ENCODE results near the gene NTRK1.

The NTRK1 gene

DNA sequence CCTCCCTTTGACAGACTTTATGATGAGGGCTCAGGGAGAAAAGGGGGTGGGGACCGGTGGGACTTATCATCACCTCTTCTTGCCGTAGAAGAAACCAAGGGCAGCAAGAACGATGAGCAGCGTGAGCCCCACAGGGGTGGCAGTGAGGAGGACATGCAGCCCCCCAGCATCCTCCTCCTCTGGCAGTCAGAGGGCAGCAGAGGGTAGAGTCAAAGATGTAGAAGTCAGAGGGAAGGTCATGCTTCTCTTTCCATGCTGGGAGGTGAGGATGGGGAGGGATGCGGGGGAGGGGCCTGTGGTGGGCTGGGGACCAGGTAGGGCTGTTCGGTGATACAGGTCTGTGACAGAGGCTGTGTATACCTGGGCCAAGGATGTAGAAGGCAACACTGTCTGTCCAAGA is 16.6 kb upstream of the NTRK1 start:
- no peak overlapping the region for H3K4me3 ChIP-seq (ENCODE audit: low read depth, low read length)
- H3K9ac ChIP-seq: no peak overlapping the region
- H3K9me3 ChIP-seq (ENCODE audit: control insufficient read depth, low read length): no peaks in the 10 kb centered on the region
- no peak overlapping the region for H2AFZ ChIP-seq
- H3K4me1 ChIP-seq: no peaks in the 10 kb centered on the region
- TF ChIP-seq, protein P1, sequence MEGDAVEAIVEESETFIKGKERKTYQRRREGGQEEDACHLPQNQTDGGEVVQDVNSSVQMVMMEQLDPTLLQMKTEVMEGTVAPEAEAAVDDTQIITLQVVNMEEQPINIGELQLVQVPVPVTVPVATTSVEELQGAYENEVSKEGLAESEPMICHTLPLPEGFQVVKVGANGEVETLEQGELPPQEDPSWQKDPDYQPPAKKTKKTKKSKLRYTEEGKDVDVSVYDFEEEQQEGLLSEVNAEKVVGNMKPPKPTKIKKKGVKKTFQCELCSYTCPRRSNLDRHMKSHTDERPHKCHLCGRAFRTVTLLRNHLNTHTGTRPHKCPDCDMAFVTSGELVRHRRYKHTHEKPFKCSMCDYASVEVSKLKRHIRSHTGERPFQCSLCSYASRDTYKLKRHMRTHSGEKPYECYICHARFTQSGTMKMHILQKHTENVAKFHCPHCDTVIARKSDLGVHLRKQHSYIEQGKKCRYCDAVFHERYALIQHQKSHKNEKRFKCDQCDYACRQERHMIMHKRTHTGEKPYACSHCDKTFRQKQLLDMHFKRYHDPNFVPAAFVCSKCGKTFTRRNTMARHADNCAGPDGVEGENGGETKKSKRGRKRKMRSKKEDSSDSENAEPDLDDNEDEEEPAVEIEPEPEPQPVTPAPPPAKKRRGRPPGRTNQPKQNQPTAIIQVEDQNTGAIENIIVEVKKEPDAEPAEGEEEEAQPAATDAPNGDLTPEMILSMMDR (IDR thresholded peaks at IDR 0.05): no peak
- no peaks in the 10 kb centered on the region for H3K36me3 ChIP-seq (ENCODE audit: control insufficient read depth, insufficient read depth, low read length)
- no peak overlapping the region for H3K27ac ChIP-seq
- H3K27me3 ChIP-seq (ENCODE audit: control insufficient read depth, insufficient read depth, low read length): no peaks in the 10 kb centered on the region
- H3K4me2 ChIP-seq (ENCODE audit: low read length): no peak overlapping the region
- no peaks in the 10 kb centered on the region for H3K79me2 ChIP-seq

DNA sequence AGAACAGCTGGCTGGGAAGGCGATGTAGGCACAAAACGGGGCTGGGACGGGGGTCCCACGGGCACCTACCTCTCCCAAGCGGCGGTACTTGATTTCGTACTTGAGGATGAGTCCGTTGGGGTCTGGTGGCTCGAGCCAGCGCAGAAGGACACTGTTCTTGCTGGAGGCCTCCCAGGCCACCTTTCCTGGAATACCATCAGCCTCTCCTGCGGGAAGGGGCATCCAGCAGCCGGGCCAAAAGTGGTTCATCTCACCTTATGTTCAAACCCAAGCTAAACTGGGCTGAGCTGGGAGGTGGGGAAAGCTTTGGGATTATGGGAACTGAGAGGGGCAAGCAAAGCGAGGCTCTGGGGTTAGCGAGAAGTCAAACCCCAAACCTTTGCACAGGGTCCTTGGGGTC is 16.0 kb upstream of the NTRK1 start:
- H3K27me3 ChIP-seq (ENCODE audit: control insufficient read depth, insufficient read depth, low read length): no peaks in the 10 kb centered on the region

DNA sequence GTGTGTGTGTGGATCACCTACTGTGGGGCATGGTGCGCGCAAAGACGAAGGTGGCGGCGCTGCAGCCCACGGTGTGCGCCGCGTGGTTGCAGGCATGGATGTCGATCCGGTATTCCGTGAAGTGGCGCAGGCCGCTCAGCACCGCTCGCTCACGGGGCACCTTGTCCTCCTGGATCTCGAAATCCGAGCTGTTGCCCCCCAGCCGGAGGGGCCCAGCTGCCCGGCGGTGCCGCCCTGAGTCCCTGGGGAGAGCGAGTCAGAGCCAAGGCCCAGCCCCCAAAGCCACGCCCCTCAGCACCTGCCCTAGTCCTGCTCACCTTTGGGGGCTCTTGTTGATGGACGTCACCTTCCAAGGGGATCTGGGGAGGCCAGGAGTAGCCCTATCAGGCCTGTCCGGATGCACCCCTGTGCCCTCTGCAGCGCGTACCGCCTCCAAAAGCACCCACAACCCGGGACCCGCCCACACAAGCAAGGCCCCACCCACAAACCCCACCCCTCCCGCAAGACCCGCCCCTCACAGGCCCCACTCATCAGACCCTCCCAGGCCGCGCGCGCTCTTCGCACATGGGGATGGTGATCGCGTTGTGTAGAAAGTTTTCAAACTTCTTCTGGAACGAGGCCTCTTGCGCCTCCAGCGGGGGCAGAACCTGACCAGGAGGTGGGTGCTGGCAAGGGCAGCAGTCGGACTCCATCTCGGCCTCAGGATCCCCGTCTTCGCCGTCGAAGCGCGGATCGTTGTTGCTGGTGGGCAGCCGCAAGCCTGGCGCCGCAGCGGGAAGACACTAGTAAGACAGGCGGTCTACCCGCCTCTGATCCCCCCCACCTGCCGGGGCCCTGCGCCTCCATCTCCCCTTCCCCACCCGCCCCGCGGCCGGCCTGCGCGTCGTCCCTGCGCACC is 15.4 kb upstream of the NTRK1 start:
- Histone ChIP-seq H3K36me3 (ENCODE audit: control insufficient read depth, insufficient read depth, low read length) (no peaks in the 10 kb centered on the region), H3K9me3 (ENCODE audit: control insufficient read depth, low read length) (no peaks in the 10 kb centered on the region), H3K9ac (no peak overlapping the region), H3K27ac (no peak overlapping the region), H3K4me3 (ENCODE audit: low read depth, low read length) (no peak overlapping the region), H3K27me3 (ENCODE audit: control insufficient read depth, insufficient read depth, low read length) (no peaks in the 10 kb centered on the region), H3K4me1 (no peaks in the 10 kb centered on the region), H2AFZ (no peak overlapping the region), H3K79me2 (no peaks in the 10 kb centered on the region), H3K4me2 (ENCODE audit: low read length) (no peak overlapping the region)
- TF ChIP-seq, protein P1 (IDR thresholded peaks at IDR 0.05): no peak

More for the DNA sequence above, 16.0 kb upstream of the NTRK1 start:
- H3K4me3 ChIP-seq (ENCODE audit: low read depth, low read length): no peak overlapping the region
- no peaks in the 10 kb centered on the region for H3K9me3 ChIP-seq (ENCODE audit: control insufficient read depth, low read length)
- no peaks in the 10 kb centered on the region for H3K36me3 ChIP-seq (ENCODE audit: control insufficient read depth, insufficient read depth, low read length)
- H3K4me1 ChIP-seq: no peaks in the 10 kb centered on the region
- H2AFZ ChIP-seq: no peak overlapping the region
- no peak overlapping the region for H3K9ac ChIP-seq
- H3K4me2 ChIP-seq (ENCODE audit: low read length): no peak overlapping the region
- H3K79me2 ChIP-seq: no peaks in the 10 kb centered on the region
- TF ChIP-seq, protein P1 (IDR thresholded peaks at IDR 0.05): no peak
- no peak overlapping the region for H3K27ac ChIP-seq

DNA sequence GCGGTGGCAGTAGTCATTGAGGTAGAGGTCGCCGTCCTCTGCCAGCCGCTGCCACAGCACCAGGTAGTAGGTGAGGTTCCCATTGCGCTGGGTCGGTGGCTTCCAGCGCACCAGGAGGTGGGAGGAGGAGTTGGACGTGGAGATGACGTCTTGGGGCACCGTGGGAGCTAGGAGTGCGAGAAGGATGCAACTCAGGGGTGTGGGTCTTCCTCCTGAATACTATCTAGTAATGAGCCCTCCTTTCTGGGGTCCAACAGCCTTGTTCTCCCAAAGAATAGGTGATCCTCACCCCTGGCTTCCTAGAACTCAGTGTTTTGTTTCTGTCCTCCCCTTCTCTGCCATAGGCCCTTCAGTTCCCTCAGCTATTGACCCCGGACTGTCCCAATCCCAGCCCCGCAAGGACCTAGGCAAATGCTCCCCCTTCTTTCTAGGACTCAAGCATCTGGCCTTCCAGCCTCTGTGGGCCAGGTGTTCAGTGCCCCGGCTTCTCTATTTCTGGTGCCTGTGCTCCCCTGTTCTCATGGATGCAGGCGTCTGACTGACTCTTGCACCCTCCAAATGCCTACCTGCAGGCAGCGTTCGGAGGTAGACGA is 14.6 kb upstream of the NTRK1 start:
- Histone ChIP-seq H3K9me3 (ENCODE audit: control insufficient read depth, low read length) (no peaks in the 10 kb centered on the region), H3K79me2 (no peaks in the 10 kb centered on the region), H3K4me2 (ENCODE audit: low read length) (no peak overlapping the region), H3K27ac (no peak overlapping the region), H3K27me3 (ENCODE audit: control insufficient read depth, insufficient read depth, low read length) (no peaks in the 10 kb centered on the region), H3K36me3 (ENCODE audit: control insufficient read depth, insufficient read depth, low read length) (no peaks in the 10 kb centered on the region), H3K9ac (no peak overlapping the region), H3K4me1 (no peaks in the 10 kb centered on the region), H2AFZ (no peak overlapping the region), H3K4me3 (ENCODE audit: low read depth, low read length) (no peak overlapping the region)
- TF ChIP-seq, protein P1 (IDR thresholded peaks at IDR 0.05): no peak

Measured in parathyroid adenoma (tissue), 2 donors.